Hepatocyte (in vitro differentiated cells): ENCODE results near the gene CCL1. TPM values are rescaled to one million over a fixed set of nuclear protein-coding genes. Genes with fewer than 3 reads are reported as not detected.

ENCODE experiments used
- DNase-seq: peaks from one replicate; pipeline ENCODE4 v3.0.0-alpha.2; 2016; ENCODE audit warnings: low spot score
- H2AFZ ChIP-seq: fragments of 200-600 bp; sonication (generic); 2 replicates; pipeline ENCODE4 v1.6.0; 2016; ENCODE audit warnings: antibody characterized with exemption, mild to moderate bottlenecking
- H3K27ac ChIP-seq: fragments of 200-600 bp; sonication (generic); 2 replicates; pipeline ENCODE4 v1.5.1; 2016; ENCODE audit warnings: mild to moderate bottlenecking
- H3K27me3 ChIP-seq: fragments of 200-600 bp; sonication (generic); 2 replicates; pipeline ENCODE4 v1.6.1; 2016
- H3K36me3 ChIP-seq: fragments of 200-600 bp; sonication (generic); replicated peaks from 2 replicates; pipeline ENCODE4 v1.5.1; 2016; ENCODE audit warnings: low read depth; ENCODE audit not compliant: insufficient read depth
- H3K4me1 ChIP-seq: fragments of 200-600 bp; sonication (generic); 2 replicates; pipeline ENCODE4 v1.5.1; 2016; ENCODE audit warnings: mild to moderate bottlenecking, moderate library complexity; ENCODE audit not compliant: insufficient read depth
- H3K4me2 ChIP-seq: fragments of 200-600 bp; sonication (generic); 2 replicates; pipeline ENCODE4 v1.6.0; 2016
- H3K4me3 ChIP-seq: fragments of 200-600 bp; sonication (generic); 2 replicates; pipeline ENCODE4 v1.5.1; 2016; ENCODE audit warnings: mild to moderate bottlenecking
- H3K79me2 ChIP-seq: fragments of 200-600 bp; sonication (generic); 2 replicates; pipeline ENCODE4 v1.6.0; 2017; ENCODE audit warnings: mild to moderate bottlenecking
- H3K9me2 ChIP-seq: fragments of 200-600 bp; sonication (generic); replicated peaks from 2 replicates; pipeline ENCODE4 v1.6.0; 2017; ENCODE audit warnings: mild to moderate bottlenecking; ENCODE audit not compliant: insufficient read depth
- H3K9me3 ChIP-seq: fragments of 200-600 bp; sonication (generic); 2 replicates; pipeline ENCODE4 v1.5.1; 2016; ENCODE audit warnings: low read depth, mild to moderate bottlenecking
- H4K20me1 ChIP-seq: fragments of 200-600 bp; sonication (generic); 2 replicates; pipeline ENCODE4 v1.6.0; 2016; ENCODE audit warnings: mild to moderate bottlenecking; ENCODE audit not compliant: insufficient read depth, poor library complexity, severe bottlenecking
- CTCF ChIP-seq: fragments of 200-600 bp; sonication (generic); IDR thresholded peaks from 2 replicates; pipeline ENCODE4 v1.5.1; 2016; ENCODE audit warnings: antibody characterized with exemption, mild to moderate bottlenecking; ENCODE audit not compliant: poor library complexity
- EZH2 ChIP-seq: fragments of 200-600 bp; sonication (generic); IDR thresholded peaks from 2 replicates; pipeline ENCODE4 v1.6.1; 2016; ENCODE audit warnings: antibody characterized with exemption, mild to moderate bottlenecking, borderline replicate concordance
- EZH2phosphoT487 ChIP-seq: fragments of 200-600 bp; sonication (generic); IDR thresholded peaks from one replicate; pipeline ENCODE4 v1.6.1; 2018; ENCODE audit warnings: antibody characterized with exemption, mild to moderate bottlenecking, low read depth, moderate library complexity; ENCODE audit not compliant: unreplicated experiment, severe bottlenecking
- WGBS: methylation state at CpG from one replicate; pipeline ENCODE4 v1.1.6; 2016; ENCODE audit warnings: low lambda C conversion rate; ENCODE audit errors: missing lambda C conversion rate; 5-methylcytosine and 5-hydroxymethylcytosine counted together
- polyA plus RNA-seq: library from polyadenylated mRNA; unstranded; fragments of >200 nt; fragmentation: Nextera tagmentation; extraction: Ambion mirVana; gene quantifications from 2 replicates; pipeline ENCODE4 v1.2.1, GENCODE V29; 2016
- total RNA-seq: library from RNA; depleted of rRNA; stranded (reverse); fragments of >200 nt; gene quantifications from 2 replicates; pipeline ENCODE4 v1.2.3, GENCODE V29; 2014

Gene CCL1
- total and polyA plus RNA-seq, 2 experiments from 2014 or later, result not detected

DNA sequence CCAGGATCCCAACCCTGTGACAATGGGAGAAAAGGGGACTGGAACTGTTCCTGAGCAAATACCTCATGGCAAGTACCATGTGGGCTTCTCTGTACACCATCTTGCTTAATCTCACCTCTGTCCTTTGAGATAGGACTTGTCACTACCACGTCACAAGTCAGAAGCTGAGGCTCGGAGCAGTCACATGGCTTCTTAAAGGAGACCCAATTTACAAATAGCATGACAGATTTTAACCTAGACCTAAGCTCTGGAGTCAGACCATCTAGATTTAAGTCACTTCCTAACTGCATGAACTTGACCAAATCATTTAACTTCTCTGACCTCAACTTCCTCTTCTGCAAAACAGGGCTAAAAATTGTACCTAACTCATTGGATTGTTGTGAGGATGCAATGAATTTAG is 36.0 kb upstream of the CCL1 start:
- Histone ChIP-seq H3K4me1 (no peaks in the 10 kb centered on the region), H3K4me2 (no peak overlapping the region), H3K9me3 (no peaks in the 10 kb centered on the region), H3K27me3 (peaks cover 11% of the 10 kb centered on the region), H3K27ac (no peak overlapping the region), H3K9me2 (no peaks in the 10 kb centered on the region), H3K36me3 (no peaks in the 10 kb centered on the region), H4K20me1 (no peaks in the 10 kb centered on the region), H3K4me3 (no peak overlapping the region), H3K79me2 (no peaks in the 10 kb centered on the region), H2AFZ (no peak overlapping the region)
- DNase-seq, result no peak
- 61% methylated on average over 2 of the region's 2 CpGs for WGBS
- TF ChIP-seq EZH2phosphoT487, result no peak
- no peak for TF ChIP-seq EZH2
- TF ChIP-seq CTCF, result no peak

DNA sequence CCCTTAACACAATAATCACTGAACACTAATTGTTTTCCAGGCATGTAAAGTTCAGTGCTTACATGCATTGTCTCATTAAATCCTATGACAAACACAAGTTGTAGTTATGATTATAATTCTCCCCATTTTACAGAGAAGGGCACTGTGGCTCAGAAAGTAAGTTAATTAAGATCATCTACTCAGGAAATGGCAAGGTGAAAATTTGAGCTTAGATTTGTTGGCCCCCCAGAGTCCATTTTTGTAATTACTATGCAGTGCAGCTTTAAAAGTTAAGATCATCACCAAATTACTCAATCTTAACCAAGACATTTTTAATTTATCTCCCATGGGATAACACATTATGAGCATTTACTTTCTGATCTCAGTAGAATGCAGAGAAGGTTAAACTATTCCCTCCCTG is 34.2 kb upstream of the CCL1 start:
- no peak overlapping the region for H3K4me3 ChIP-seq
- H2AFZ ChIP-seq, result no peak overlapping the region
- H3K9me3 ChIP-seq, result no peaks in the 10 kb centered on the region
- H3K27me3 ChIP-seq, result peaks cover 11% of the 10 kb centered on the region
- TF ChIP-seq EZH2 (no peak), CTCF (no peak), EZH2phosphoT487 (no peak)
- H3K4me2 ChIP-seq, result no peak overlapping the region
- H3K36me3 ChIP-seq, result no peaks in the 10 kb centered on the region
- no peak for DNase-seq
- H3K4me1 ChIP-seq, result no peaks in the 10 kb centered on the region
- no peaks in the 10 kb centered on the region for H3K79me2 ChIP-seq
- no peaks in the 10 kb centered on the region for H4K20me1 ChIP-seq
- no peaks in the 10 kb centered on the region for H3K9me2 ChIP-seq
- H3K27ac ChIP-seq, result no peak overlapping the region

- no peak overlapping the region for H3K27ac ChIP-seq
- H3K27me3 ChIP-seq, result peaks cover 11% of the 10 kb centered on the region
- no peaks in the 10 kb centered on the region for H3K4me1 ChIP-seq
- no peak for DNase-seq
- TF ChIP-seq EZH2phosphoT487 (no peak), EZH2 (no peak), CTCF (no peak)
- H4K20me1 ChIP-seq, result no peaks in the 10 kb centered on the region
- 83% methylated on average over 3 of the region's 3 CpGs for WGBS
- no peak overlapping the region for H3K4me2 ChIP-seq
- H3K36me3 ChIP-seq, result no peaks in the 10 kb centered on the region
- no peaks in the 10 kb centered on the region for H3K79me2 ChIP-seq
- H3K9me2 ChIP-seq, result no peaks in the 10 kb centered on the region
- no peak overlapping the region for H2AFZ ChIP-seq
- no peak overlapping the region for H3K4me3 ChIP-seq
- no peaks in the 10 kb centered on the region for H3K9me3 ChIP-seq
Measured at GRCh38 chr17:34393401-34393800, 30.4 kb upstream of the CCL1 start.

DNA sequence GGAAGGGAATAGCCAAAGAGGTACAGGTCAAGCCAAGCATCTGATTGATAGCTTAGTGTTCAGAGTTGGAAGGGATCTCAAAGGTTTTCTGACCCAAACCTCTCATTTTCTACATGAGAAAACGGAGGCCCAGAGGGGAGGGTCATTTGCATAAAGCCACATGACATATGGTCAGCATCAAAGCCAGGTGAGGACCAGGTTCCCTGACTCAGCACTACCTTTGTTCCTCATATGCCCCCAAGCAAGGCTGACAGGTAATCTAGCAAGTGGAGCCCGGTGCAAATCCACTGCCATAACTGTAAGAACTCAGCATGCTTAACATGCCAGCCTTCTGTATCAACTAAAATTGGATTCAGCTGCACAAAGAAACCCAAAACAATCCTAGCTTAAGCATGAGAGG is 28.2 kb upstream of the CCL1 start:
- no peaks in the 10 kb centered on the region for H3K4me1 ChIP-seq
- WGBS, result 51% methylated on average over 2 of the region's 2 CpGs

More for the DNA sequence above, 28.2 kb upstream of the CCL1 start:
- H4K20me1 ChIP-seq, result no peaks in the 10 kb centered on the region
- H3K27me3 ChIP-seq, result no peaks in the 10 kb centered on the region
- H3K4me2 ChIP-seq, result no peak overlapping the region
- H3K9me2 ChIP-seq, result no peaks in the 10 kb centered on the region
- no peaks in the 10 kb centered on the region for H3K79me2 ChIP-seq
- H3K9me3 ChIP-seq, result no peaks in the 10 kb centered on the region
- no peak overlapping the region for H3K4me3 ChIP-seq
- TF ChIP-seq EZH2phosphoT487 (no peak), EZH2 (no peak)
- no peak overlapping the region for H2AFZ ChIP-seq
- no peak overlapping the region for H3K27ac ChIP-seq
- DNase-seq, result no peak
- H3K36me3 ChIP-seq, result no peaks in the 10 kb centered on the region
